CD8-positive, alpha-beta memory T cell (primary cell): ENCODE results near the gene CPLX1. TPM values are rescaled to one million over a fixed set of nuclear protein-coding genes. Genes with fewer than 3 reads are reported as not detected.
"Not testable (repeated sequence)": the region's sequence is repeated elsewhere in the genome, so short reads cannot be mapped to it uniquely, and the experiment has no call there.

Experiments used
- CTCF ChIA-PET: fragments of 350-600 bp; sonication (Branson Sonifier 250); formaldehyde crosslinking; loops from one replicate; lab custom pipeline; 2021; ENCODE audit warnings: antibody characterized with exemption; lab: Charles Lee
- POLR2A ChIA-PET: fragments of 350-600 bp; sonication (Branson Sonifier 250); formaldehyde crosslinking; loops from one replicate; lab custom pipeline; 2021; ENCODE audit warnings: antibody characterized with exemption; lab: Charles Lee
- DNase-seq, 5 donors: peaks; one replicate each; pipeline versions ENCODE4 v3.0.0 to v3.0.0-alpha.2; 2020 to 2022; ENCODE audit warnings: mixed read lengths in 1 of 5
- H3K27ac ChIP-seq: one replicate; pipeline ENCODE4 v1.7.0; 2013; ENCODE audit warnings: low read depth, mild to moderate bottlenecking, low read length, moderate library complexity
- H3K27me3 ChIP-seq: 2 replicates; pipeline ENCODE4 v1.7.0; 2013; ENCODE audit warnings: low read length, mild to moderate bottlenecking; ENCODE audit not compliant: insufficient read depth, poor library complexity, severe bottlenecking
- H3K36me3 ChIP-seq: 2 replicates; pipeline ENCODE4 v1.7.0; 2013; ENCODE audit warnings: mild to moderate bottlenecking, low read length, moderate library complexity; ENCODE audit not compliant: insufficient read depth
- H3K4me1 ChIP-seq: 2 replicates; pipeline ENCODE4 v1.7.0; 2013; ENCODE audit warnings: mild to moderate bottlenecking, low read length, moderate library complexity; ENCODE audit not compliant: insufficient read depth
- H3K4me3 ChIP-seq: 2 replicates; pipeline ENCODE4 v1.7.0; 2013; ENCODE audit warnings: mild to moderate bottlenecking, low read length
- H3K9me3 ChIP-seq: 2 replicates; pipeline ENCODE4 v1.7.0; 2013; ENCODE audit warnings: mild to moderate bottlenecking, low read length
- H3K27ac Mint-ChIP-seq, 8 donors: one replicate each; pipeline ENCODE4 v1.8.0; 2020 to 2021; ENCODE audit warnings: mixed read lengths in 8 of 8, mild to moderate bottlenecking in 6 of 8, inconsistent platforms in 3 of 8, moderate library complexity in 3 of 8
- H3K27me3 Mint-ChIP-seq, 2 donors: one replicate each; pipeline ENCODE4 v1.8.0; 2020 to 2021; ENCODE audit warnings: mixed read lengths in 2 of 2, mild to moderate bottlenecking in 1 of 2, moderate library complexity in 1 of 2
- H3K36me3 Mint-ChIP-seq, 3 donors: one replicate each; pipeline ENCODE4 v1.8.0; 2020 to 2021; ENCODE audit warnings: mixed read lengths in 3 of 3, inconsistent platforms in 1 of 3, mild to moderate bottlenecking in 1 of 3
- H3K4me1 Mint-ChIP-seq, 3 donors: one replicate each; pipeline ENCODE4 v1.8.0; 2020 to 2021; ENCODE audit warnings: mixed read lengths in 3 of 3, inconsistent platforms in 1 of 3, mild to moderate bottlenecking in 1 of 3
- H3K4me3 Mint-ChIP-seq, 7 donors: one replicate each; pipeline ENCODE4 v1.8.0; 2020 to 2021; ENCODE audit warnings: mixed read lengths in 7 of 7, mild to moderate bottlenecking in 6 of 7, moderate library complexity in 4 of 7, inconsistent platforms in 2 of 7
- H3K9me3 Mint-ChIP-seq, 5 donors: one replicate each; pipeline ENCODE4 v1.8.0; 2020 to 2022; ENCODE audit warnings: mixed read lengths in 5 of 5, mild to moderate bottlenecking in 3 of 5, moderate library complexity in 2 of 5, inconsistent platforms in 1 of 5
- polyA plus RNA-seq: library from polyadenylated mRNA; unstranded; fragments of 300-500 nt; fragmentation: Illumina TruSeq; gene quantifications from one replicate; pipeline ENCODE4 v1.2.3, GENCODE V29; 2021
- total RNA-seq, 2 experiments: library from RNA; stranded (reverse); gene quantifications; one replicate each; pipeline ENCODE4 v1.2.3, GENCODE V29; 2021

The CPLX1 gene
- total and polyA plus RNA-seq, 3 experiments from 2014 or later: 0.13 to 0.16 TPM; not detected in 1

DNA sequence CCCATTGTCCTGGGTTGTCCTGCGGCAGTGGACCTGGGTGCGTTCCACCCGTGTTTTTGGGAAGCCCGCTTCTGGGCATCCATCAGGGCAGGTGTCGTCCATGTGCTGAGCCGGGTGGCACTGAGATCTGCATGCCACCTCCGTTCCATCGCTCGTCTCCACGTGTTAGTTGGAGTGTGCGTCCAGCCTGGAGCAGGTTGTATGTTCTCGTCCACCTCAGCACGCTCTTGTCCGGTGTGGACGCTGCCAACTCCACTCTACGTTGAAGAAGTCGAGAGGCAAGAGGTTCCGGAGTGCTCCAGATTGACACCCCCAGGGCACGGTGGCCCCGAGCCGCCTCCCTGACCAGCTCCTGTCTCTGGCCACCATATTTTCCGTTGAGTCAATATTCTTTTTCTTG is 86.4 kb downstream of the CPLX1 start:
- H3K27ac ChIP-seq: no peak overlapping the region
- DNase-seq: no peak
- CTCF ChIA-PET: interaction anchor here (5.4 kb wide), 1 partner anchor 248 kb away, joined by 60 read pairs; the partner anchor contains the start of gene IDUA
- H3K36me3 Mint-ChIP-seq: peaks cover 0 to 50% (median 5%) of the 10 kb centered on the region in 3 donors
- H3K27me3 ChIP-seq: no peaks in the 10 kb centered on the region
- H3K27me3 Mint-ChIP-seq: no peaks in the 10 kb centered on the region
- no peak overlapping the region for H3K4me3 ChIP-seq
- H3K4me3 Mint-ChIP-seq: no peak overlapping the region
- H3K4me1 Mint-ChIP-seq: peaks cover 0 to 4% (median 0%) of the 10 kb centered on the region in 3 donors
- no peaks in the 10 kb centered on the region for H3K9me3 Mint-ChIP-seq
- peaks cover 9% of the 10 kb centered on the region for H3K36me3 ChIP-seq
- peak overlapping the region in 1 of 8 donors; percentile 26 for H3K27ac Mint-ChIP-seq
- POLR2A ChIA-PET: no interaction called here
- no peaks in the 10 kb centered on the region for H3K9me3 ChIP-seq
- H3K4me1 ChIP-seq: no peaks in the 10 kb centered on the region

DNA sequence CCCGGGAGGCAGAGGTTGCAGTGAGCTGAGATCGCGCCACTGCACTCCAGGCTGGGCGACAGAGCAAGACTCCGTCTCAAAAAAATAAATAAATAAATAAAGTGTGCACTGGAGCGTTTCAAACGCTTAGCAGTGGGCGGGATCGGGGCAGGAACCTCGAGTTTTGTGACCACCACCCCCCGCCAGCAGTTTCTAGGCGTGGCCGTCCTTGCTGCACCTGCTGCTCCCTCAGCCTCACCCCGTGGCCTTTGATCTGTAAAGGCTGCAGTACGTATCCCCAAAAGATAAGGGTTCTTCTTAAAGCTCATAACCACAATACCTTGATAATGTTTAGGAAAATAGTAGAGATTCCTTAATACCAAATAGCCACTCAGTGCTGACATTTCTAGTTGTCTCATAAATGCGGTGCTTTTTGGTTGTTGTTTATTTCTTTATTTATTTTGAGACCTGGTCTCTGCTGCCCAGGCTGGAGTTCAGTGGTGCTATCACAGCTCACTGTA is 87.1 kb downstream of the CPLX1 start:
- H3K27ac ChIP-seq: no peak overlapping the region
- no peaks in the 10 kb centered on the region for H3K27me3 Mint-ChIP-seq
- H3K4me3 ChIP-seq: no peak overlapping the region
- peaks cover 0 to 53% (median 5%) of the 10 kb centered on the region in 3 donors for H3K36me3 Mint-ChIP-seq
- no peak overlapping the region for H3K27ac Mint-ChIP-seq
- no peaks in the 10 kb centered on the region for H3K9me3 ChIP-seq
- POLR2A ChIA-PET: no interaction called here
- H3K9me3 Mint-ChIP-seq: no peaks in the 10 kb centered on the region
- no peaks in the 10 kb centered on the region for H3K4me1 ChIP-seq
- H3K4me1 Mint-ChIP-seq: peaks cover 0 to 4% (median 0%) of the 10 kb centered on the region in 3 donors
- no peaks in the 10 kb centered on the region for H3K27me3 ChIP-seq
- peak overlapping the region in 1 of 7 donors; percentile 42 for H3K4me3 Mint-ChIP-seq
- peaks cover 13% of the 10 kb centered on the region for H3K36me3 ChIP-seq
- no peak for DNase-seq
- CTCF ChIA-PET: interaction anchor here (5.4 kb wide), 1 partner anchor 249 kb away, joined by 60 read pairs; the partner anchor contains the start of gene IDUA

DNA sequence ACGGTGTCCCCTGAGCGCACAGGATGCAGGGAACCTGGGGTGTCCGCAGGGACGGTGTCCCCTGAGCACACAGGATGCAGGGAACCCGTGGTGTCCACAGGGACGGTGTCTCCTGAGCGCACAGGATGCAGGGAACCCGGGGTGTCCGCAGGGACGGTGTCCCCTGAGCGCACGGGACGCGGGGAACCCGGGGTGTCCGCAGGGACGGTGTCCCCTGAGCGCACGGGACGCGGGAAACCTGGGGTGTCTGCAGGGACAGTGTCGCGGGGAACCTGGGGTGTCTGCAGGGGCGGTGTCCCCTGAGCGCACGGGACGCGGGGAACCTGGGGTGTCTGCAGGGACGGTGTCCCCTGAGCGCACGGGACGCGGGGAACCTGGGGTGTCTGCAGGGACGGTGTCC is 89.4 kb downstream of the CPLX1 start:
- H3K4me1 ChIP-seq, DNase-seq, H3K27ac Mint-ChIP-seq, H3K27me3 Mint-ChIP-seq, H3K9me3 Mint-ChIP-seq, H3K27me3 ChIP-seq, H3K9me3 ChIP-seq, H3K4me1 Mint-ChIP-seq, H3K4me3 Mint-ChIP-seq, POLR2A ChIA-PET, CTCF ChIA-PET, H3K4me3 ChIP-seq, H3K27ac ChIP-seq: not testable (repeated sequence)
- peaks cover 0 to 58% (median 8%) of the 10 kb centered on the region in 3 donors for H3K36me3 Mint-ChIP-seq
- H3K36me3 ChIP-seq: peaks cover 23% of the 10 kb centered on the region

DNA sequence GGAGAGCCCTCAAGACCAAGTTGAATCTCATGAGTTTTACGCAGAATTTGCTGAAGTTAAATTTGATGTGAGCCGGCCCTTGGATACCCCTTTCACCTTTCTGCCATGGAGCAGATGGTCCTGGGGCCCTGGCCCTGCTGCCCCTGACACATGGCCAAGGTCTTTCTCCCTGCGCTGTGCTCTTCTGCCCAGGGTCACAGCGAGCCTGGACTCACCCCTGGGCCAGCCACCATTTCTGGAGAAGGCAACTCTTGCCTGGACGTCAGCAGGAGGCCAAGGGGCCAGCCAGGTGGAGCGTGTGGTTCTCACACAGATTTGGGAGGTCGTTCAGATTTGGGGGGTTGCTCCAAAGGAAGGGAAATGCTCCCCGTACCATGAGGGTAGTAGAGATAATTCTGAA is 90.3 kb downstream of the CPLX1 start:
- Mint-ChIP-seq H3K27me3 (peaks cover 0 to 2% of the 10 kb centered on the region in 2 donors), H3K27ac (peak overlapping the region in 1 of 8 donors; percentile 50), H3K4me3 (no peak overlapping the region), H3K36me3 (peaks cover 0 to 56% (median 8%) of the 10 kb centered on the region in 3 donors), H3K9me3 (no peaks in the 10 kb centered on the region), H3K4me1 (peaks cover 0 to 2% (median 0%) of the 10 kb centered on the region in 3 donors)
- POLR2A ChIA-PET: no interaction called here
- CTCF ChIA-PET: no interaction called here
- no peak for DNase-seq
- no peaks in the 10 kb centered on the region for H3K27me3 ChIP-seq
- H3K9me3 ChIP-seq: no peaks in the 10 kb centered on the region
- H3K36me3 ChIP-seq: peaks cover 23% of the 10 kb centered on the region
- H3K27ac ChIP-seq: no peak overlapping the region
- H3K4me3 ChIP-seq: no peak overlapping the region
- H3K4me1 ChIP-seq: no peaks in the 10 kb centered on the region

Other genes starting within 250 kb of the CPLX1 start
- not detected for gene TMEM271, start 249.8 kb downstream of the CPLX1 start, total RNA-seq
- gene TMEM271, start 249.8 kb downstream of the CPLX1 start, polyA plus RNA-seq: not detected
- gene PDE6B, start 200.6 kb downstream of the CPLX1 start, total RNA-seq: 10 to 100 TPM in 1 of 2 experiments, 1 to 10 TPM in 1; 9.3 to 10.1 TPM
- gene PDE6B, start 200.6 kb downstream of the CPLX1 start, polyA plus RNA-seq: 21.5 TPM
- 100 to 1,000 TPM; 284 to 291 TPM for gene ATP5ME, start 151.9 kb downstream of the CPLX1 start, total RNA-seq
- 441 TPM for gene ATP5ME, start 151.9 kb downstream of the CPLX1 start, polyA plus RNA-seq
- 10 to 100 TPM; 17.1 to 19.5 TPM for gene MYL5, start 151.6 kb downstream of the CPLX1 start, total RNA-seq
- 5.2 TPM for gene MYL5, start 151.6 kb downstream of the CPLX1 start, polyA plus RNA-seq
- gene SLC49A3, start 137.0 kb downstream of the CPLX1 start, total RNA-seq: 1 to 10 TPM in 1 of 2 experiments, under 1 TPM in 1; 0.80 to 1.1 TPM
- 0.52 TPM for gene SLC49A3, start 137.0 kb downstream of the CPLX1 start, polyA plus RNA-seq
- gene PCGF3, start 120.3 kb downstream of the CPLX1 start, total RNA-seq: 10 to 100 TPM; 24.7 to 26.1 TPM
- gene PCGF3, start 120.3 kb downstream of the CPLX1 start, polyA plus RNA-seq: 4.8 TPM
- gene GAK, start 106.2 kb upstream of the CPLX1 start, total RNA-seq: 100 to 1,000 TPM; 112 to 118 TPM
- gene GAK, start 106.2 kb upstream of the CPLX1 start, polyA plus RNA-seq: 82.9 TPM
- 10 to 100 TPM; 17.6 to 21.5 TPM for gene TMEM175, start 106.3 kb upstream of the CPLX1 start, total RNA-seq
- gene TMEM175, start 106.3 kb upstream of the CPLX1 start, polyA plus RNA-seq: 16.9 TPM
- 10 to 100 TPM; 17.2 to 19.6 TPM for gene DGKQ, start 147.4 kb upstream of the CPLX1 start, total RNA-seq
- gene DGKQ, start 147.4 kb upstream of the CPLX1 start, polyA plus RNA-seq: 26.2 TPM
- gene IDUA, start 160.9 kb upstream of the CPLX1 start, total RNA-seq: 10 to 100 TPM; 18.7 to 19.1 TPM
- gene IDUA, start 160.9 kb upstream of the CPLX1 start, polyA plus RNA-seq: 9.3 TPM
- gene SLC26A1, start 167.3 kb upstream of the CPLX1 start, total RNA-seq: not detected
- gene SLC26A1, start 167.3 kb upstream of the CPLX1 start, polyA plus RNA-seq: 1.1 TPM
- 10 to 100 TPM; 12.3 to 14.5 TPM for gene FGFRL1, start 185.5 kb upstream of the CPLX1 start, total RNA-seq
- 1.4 TPM for gene FGFRL1, start 185.5 kb upstream of the CPLX1 start, polyA plus RNA-seq